ENCODE measurements around the gene HSPBP1.
"Not testable (repeated sequence)": the region's sequence is repeated elsewhere in the genome, so short reads cannot be mapped to it uniquely, and the experiment has no call there.

HSPBP1 gene

DNA sequence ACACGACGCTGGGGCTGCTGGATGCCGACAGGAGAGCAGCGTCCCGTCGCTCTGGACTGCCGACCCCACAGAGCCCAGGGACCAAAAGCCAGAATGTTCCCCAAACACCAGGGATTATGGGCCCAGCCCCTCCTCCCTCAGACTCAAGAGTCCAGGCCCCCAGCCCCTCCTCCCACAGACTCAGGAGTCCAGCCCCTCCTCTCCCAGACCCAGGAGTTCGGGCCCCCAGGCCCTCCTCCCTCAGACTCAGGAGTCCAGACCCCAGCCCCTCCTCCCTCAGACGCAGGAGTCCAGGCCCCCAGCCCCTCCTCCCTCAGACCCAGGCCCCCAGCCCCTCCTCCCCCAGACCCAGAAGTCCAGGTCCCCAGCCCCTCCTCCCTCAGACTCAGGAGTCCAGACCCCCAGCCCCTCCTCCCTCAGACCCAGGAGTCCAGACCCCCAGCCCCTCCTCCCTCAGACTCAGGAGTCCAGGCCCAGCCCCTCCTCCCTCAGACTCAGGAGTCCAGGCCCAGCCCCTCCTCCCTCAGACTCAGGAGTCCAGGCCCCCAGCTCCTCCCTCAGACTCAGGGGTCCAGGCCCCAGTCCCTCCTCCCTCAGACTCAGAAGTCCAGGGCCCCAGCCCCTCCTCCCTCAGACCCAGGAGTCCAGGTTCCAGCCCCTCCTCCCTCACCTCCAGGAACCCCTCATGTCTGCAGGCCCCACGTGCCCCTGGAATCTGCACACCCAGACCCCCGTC, 55.1 kb downstream of the HSPBP1 start:
- intact Hi-C loops (cut with micrococcal nuclease); H3K27ac Mint-ChIP-seq; H3K4me3 Mint-ChIP-seq: not testable (repeated sequence)

DNA sequence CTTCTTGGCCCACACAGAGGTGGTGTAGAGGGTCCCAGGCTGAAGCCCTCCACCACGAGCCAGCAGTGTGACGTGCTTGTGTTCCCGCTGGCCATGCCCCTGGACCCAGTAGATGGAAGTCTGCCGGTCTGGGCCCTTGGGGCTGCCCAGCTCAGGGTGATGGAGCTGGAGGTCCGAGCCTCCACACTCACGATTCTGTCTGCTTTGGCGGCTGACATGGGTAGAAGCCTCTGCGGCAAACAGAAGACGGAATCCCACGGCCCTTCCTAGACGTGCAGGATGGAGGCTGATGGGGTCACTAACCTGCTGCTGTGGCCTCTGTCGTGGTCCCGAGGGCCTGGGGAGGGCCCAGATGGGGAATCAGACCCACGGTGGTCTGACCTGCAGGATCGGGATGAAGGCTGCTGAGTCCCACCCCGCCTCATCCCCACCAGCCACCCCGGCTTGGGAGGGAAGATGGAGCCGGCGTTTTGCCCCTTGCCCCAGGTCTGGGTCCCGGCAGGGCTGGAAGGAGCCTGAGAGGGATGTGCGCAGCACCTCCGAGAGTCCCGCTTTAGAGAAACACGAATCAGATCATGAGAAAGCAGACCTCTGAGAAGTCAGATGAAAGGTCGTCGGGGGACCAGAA, 55.8 kb downstream of the HSPBP1 start:
- H3K27me3 Mint-ChIP-seq, result no peaks in the 10 kb centered on the region
- H3K27ac Mint-ChIP-seq, result no peak overlapping the region
- peaks cover 14% of the 10 kb centered on the region for H3K4me1 Mint-ChIP-seq (ENCODE audit: low read depth)
- peaks cover 77% of the 10 kb centered on the region for H3K36me3 Mint-ChIP-seq (ENCODE audit: low read depth)
- H3K9me3 Mint-ChIP-seq, result peaks cover 15% of the 10 kb centered on the region
- no peak overlapping the region for H3K4me3 Mint-ChIP-seq
- intact Hi-C loops (cut with micrococcal nuclease), result no loop called here

More for the DNA sequence above, 55.1 kb downstream of the HSPBP1 start:
- H3K27me3 Mint-ChIP-seq, result not testable (repeated sequence)
- H3K4me1 Mint-ChIP-seq (ENCODE audit: low read depth), result peaks cover 14% of the 10 kb centered on the region
- H3K9me3 Mint-ChIP-seq, result peaks cover 15% of the 10 kb centered on the region
- H3K36me3 Mint-ChIP-seq (ENCODE audit: low read depth), result peaks cover 84% of the 10 kb centered on the region

DNA sequence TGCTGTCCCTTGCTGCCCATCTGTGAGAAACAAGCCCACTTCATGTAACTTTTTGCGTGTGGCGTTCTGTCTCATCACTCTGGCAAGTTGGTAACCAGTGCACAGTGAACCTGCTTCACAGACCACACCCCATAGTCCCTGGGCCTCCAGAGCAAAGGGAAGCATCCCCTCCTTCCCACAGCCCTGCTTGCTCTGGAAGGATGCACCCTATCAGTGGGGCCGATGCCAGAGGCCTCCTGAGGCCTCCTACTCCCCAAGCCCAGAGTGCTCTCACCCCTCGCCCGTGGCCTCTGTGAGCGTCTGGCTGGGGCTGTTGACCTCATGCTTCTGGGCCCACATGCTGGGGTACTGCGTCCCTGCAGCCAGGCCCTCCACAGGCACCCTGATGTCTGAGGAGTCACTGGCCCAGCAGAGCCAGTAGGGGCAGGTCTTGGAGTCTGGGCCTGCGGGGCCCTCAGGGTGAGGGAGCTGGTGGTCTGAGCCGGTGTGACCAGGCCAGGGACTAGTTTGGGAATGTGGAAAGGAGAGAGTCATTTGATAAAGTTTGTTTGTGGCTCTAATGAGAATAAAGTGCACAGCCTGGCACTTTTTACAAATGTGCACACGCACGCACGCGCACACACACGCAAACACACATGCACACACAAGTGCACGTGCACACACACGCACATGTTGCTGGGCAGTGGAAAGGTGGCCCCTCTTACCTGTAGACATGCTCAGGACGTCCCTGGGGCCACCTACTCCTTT, 56.4 kb downstream of the HSPBP1 start:
- Mint-ChIP-seq H3K27ac (no peak overlapping the region), H3K9me3 (peaks cover 15% of the 10 kb centered on the region), H3K4me1 (ENCODE audit: low read depth) (peaks cover 14% of the 10 kb centered on the region), H3K27me3 (no peaks in the 10 kb centered on the region), H3K4me3 (no peak overlapping the region), H3K36me3 (ENCODE audit: low read depth) (peaks cover 70% of the 10 kb centered on the region)
- intact Hi-C loops (cut with micrococcal nuclease), result no loop called here

DNA sequence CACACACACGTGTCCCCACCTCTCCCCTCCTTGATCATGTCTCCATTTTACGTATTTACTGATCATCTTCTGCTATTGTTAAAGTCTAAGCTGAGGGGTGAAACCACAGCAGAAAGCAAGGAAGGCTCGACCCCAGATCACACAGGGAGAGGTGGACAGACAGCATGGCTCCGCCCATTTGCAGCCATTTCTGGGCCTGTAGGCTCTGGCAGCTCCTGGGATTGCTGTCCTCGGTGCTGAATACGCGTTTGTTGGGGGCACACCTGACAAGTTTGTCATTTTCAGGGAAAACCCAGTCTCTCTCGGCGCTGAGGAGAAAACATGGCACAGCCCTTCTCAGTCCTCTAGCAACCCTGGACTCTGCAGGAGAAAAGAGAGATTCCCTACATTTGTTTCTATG, 59.4 kb downstream of the HSPBP1 start:
- Mint-ChIP-seq H3K9me3 (peaks cover 15% of the 10 kb centered on the region), H3K27me3 (peaks cover 3% of the 10 kb centered on the region)
- intact Hi-C loops (cut with micrococcal nuclease), result no loop called here

DNA sequence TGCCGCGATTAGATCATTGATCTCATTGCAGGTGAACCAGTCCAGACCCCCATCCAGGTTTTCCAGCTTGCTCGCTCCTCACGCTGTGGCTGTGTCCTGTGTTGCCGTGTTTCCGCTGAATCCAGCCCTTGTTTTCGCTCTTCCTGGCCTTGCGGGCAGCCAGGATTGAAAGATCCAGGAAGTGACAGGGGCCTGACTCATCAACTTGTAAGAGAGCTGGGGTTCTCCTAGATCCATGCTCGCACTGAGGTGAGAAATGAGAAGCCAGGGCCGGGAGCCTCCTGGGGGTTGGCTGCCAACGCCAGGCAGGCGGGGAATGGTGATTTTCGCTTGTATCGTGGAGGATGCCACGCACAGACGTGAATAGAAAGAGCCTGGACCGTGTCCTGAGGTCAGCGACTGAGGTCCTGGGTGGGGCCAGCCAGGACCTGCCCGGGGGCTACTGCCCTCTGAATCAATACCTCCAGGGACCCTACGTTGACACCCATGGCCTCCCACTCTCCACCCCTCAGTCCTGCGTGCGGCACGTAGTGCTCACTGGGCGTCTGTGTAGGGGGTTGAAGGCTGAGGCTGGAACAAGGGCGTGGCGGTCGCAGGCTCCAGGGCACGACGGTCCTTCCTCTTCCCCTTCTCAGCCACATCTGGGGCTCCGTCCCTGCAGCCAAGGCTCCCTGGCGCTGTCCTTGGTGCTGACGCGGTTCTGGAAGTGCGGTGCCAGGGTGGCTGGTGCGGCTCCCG, 63.3 kb downstream of the HSPBP1 start:
- peaks cover 24% of the 10 kb centered on the region for H3K9me3 Mint-ChIP-seq
- peaks cover 16% of the 10 kb centered on the region for H3K27me3 Mint-ChIP-seq
- H3K27ac Mint-ChIP-seq, result peak overlapping the region; percentile 90
- peaks cover 25% of the 10 kb centered on the region for H3K4me1 Mint-ChIP-seq (ENCODE audit: low read depth)
- peak overlapping the region; percentile 83 for H3K4me3 Mint-ChIP-seq
- intact Hi-C loops (cut with micrococcal nuclease), result loop anchor here (1.0 kb wide), 1 partner anchor 43 kb away; the partner anchor contains the start of gene PPP6R1
- H3K36me3 Mint-ChIP-seq (ENCODE audit: low read depth), result peaks cover 16% of the 10 kb centered on the region

More for the DNA sequence above, 59.4 kb downstream of the HSPBP1 start:
- peaks cover 23% of the 10 kb centered on the region for H3K4me1 Mint-ChIP-seq (ENCODE audit: low read depth)
- H3K36me3 Mint-ChIP-seq (ENCODE audit: low read depth), result peaks cover 40% of the 10 kb centered on the region
- H3K27ac Mint-ChIP-seq, result no peak overlapping the region
- no peak overlapping the region for H3K4me3 Mint-ChIP-seq

DNA sequence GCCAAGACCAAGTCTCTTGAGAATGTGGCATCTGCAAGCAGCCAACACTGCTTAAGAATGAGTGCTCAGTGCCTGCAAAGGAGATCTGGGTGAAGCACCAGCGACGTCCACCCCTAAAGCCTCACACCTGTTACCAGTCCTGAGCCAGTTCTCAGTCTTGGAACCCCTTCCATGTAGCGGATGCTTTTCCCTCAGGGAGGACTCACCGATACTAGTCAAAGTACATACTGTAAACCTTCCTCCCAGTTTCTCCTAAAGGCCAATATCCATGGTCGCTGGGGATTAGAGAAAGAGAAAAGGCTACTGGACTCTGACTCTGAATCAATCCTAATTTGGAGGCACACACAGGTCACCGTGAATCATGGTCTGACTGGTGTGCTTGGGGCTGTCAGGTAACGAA, 66.4 kb downstream of the HSPBP1 start:
- Mint-ChIP-seq H3K27ac (no peak overlapping the region), H3K4me3 (no peak overlapping the region), H3K36me3 (ENCODE audit: low read depth) (no peaks in the 10 kb centered on the region), H3K27me3 (peaks cover 17% of the 10 kb centered on the region), H3K9me3 (peaks cover 9% of the 10 kb centered on the region), H3K4me1 (ENCODE audit: low read depth) (peaks cover 32% of the 10 kb centered on the region)
- intact Hi-C loops (cut with micrococcal nuclease), result no loop called here

DNA sequence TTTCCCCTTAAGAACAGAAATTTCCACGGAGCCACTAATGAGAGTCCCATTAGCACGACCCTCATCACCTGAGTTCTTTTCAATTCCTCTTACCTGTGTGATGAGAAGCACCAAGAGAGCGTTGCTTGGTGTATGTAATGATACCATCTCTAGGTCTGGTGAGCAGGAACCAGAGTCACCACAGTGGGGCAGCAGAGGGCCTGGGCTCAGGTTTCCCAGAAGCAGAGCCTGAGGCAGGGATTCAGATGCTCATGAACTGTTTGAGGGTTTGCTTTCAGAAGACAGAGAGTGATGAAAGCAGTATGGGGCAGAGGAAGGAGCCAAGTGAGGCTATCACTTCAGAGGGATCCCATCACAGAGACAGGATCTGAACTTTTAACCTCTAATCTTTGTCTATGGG, 67.5 kb downstream of the HSPBP1 start:
- no peak overlapping the region for H3K4me3 Mint-ChIP-seq
- no peaks in the 10 kb centered on the region for H3K36me3 Mint-ChIP-seq (ENCODE audit: low read depth)
- no peak overlapping the region for H3K27ac Mint-ChIP-seq
- intact Hi-C loops (cut with micrococcal nuclease), result no loop called here
- H3K4me1 Mint-ChIP-seq (ENCODE audit: low read depth), result peaks cover 33% of the 10 kb centered on the region
- H3K9me3 Mint-ChIP-seq, result peaks cover 9% of the 10 kb centered on the region
- H3K27me3 Mint-ChIP-seq, result peaks cover 17% of the 10 kb centered on the region
